Amniotic stem cell (primary cell): Measurements from ENCODE around the gene SRRT.

Experiments
- DNase-seq: peaks from one replicate; lab custom pipeline; 2025; lab: John Stamatoyannopoulos, UW

SRRT gene

DNA sequence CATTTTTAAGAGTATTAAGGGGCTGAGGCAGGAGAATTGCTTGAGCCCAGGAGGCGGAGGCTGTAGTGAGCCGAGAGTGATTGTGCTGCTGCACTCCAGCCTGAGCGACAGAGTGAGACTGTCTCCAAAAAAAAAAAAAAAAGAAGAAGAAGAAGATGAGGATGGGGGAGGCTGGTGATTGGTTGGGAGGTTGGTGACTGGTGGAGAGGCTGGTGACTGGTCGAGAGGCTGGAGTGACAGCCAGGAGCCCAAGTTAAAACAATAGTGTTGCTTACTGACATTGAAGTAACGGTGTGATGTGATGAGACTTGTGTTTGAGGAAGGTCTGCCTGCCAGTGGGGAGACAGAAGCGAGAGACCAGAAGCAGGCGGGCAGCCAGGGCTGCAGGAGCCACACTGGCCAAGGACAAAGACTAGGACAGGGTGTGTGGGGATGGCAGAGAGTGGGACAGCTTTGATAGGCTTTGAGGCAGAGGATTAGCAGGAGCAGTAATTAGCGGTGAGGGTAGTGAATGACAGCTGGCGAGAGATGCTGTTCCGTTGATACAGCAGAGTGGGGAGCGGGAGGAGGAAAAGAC lies 4.9 kb downstream of the SRRT start:
- DNase-seq = no peak

DNA sequence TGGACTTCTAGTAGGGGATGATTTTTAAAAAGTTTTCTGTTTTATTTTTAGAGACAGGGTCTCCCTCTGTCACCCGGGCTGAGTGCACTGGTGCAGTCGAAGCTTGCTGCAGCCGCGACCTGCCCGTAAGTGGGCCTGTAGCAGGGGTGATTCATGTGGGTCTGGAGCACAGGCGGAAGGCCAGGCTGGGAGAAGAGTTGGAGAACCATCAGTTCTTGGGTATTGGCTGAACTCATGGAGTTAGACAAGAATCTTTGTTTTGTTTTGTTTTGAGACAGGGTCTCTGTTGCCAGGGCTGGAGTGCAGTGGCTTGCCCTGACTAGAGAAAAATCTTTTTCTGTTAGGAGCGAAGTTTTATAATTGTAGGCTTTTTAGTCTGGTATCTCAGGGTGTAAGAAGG lies 5.7 kb downstream of the SRRT start:
- DNase-seq = no peak

DNA sequence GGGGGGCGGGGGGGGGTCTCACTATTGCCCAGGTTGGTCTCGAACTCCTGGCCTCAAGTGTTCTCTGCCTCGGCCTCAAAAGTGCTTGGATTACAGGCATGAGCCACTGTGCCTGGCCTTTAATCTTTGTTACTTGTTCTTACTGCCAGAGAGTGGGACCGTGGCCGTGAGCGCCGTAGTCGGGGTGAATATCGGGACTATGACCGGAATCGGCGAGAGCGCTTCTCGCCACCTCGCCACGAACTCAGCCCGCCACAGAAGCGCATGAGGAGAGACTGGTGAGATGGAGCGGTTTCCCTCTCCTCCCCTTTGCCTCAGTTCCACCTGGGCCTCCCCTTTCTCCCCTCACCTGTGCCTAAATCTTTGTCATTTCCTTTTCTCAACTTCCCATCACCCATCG lies 6.2 kb downstream of the SRRT start:
- no peak for DNase-seq

DNA sequence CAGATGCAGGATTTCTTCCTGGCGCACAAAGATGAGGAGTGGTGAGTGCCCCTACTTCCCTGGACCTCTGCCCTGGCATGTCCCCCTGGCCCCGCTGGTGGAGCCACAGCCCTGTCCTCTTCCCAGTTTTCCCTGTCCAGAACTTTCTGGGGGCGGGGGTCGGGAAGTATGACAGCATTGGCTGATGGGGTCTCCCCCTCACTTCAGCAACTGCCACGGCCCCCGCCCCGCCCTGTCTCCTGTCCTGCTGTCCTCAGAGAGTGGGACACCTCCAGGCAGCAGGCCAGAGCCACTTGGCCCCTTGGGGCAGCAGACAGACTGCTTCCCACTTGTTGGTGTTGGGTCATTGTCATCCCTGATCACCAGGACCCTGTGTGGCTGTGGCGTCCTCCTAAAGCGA lies 7.3 kb downstream of the SRRT start:
- DNase-seq = no peak

DNA sequence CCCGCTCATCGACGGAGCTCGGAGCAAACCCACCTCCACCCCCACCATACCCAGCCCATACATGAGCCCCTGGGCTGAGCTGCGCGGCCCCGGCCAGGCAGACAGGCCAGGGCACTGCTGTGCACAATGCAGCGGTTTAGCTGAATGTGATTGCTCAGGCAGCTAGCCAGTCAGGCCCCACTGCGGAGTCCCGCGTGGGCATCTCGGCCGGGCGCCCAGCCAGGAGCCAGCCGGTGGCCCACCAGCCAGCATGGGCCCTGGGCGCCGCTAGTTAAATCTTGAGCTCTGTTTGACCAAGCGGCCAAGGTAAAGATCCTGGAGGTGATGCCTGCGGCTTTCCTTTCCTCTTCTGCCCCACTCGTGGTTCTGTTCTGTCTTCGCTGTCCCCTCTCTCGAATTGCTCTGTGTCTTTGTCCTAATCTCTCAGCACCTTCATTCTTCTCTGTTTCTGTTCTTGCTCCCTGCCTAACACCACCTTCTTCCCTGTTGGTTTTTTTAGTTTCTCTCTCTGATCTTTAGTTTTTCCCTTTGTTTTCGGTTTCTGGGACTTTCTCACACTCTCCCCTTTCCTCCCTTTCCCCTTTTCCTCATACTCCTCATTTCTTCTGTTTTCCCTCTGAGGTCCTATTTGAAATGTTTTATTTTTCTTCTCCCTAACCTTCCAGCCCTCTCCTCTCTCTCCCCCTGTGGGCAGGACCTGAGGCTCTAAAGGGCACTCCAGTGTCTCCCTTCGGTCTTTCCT lies 8.1 kb downstream of the SRRT start:
- no peak for DNase-seq

DNA sequence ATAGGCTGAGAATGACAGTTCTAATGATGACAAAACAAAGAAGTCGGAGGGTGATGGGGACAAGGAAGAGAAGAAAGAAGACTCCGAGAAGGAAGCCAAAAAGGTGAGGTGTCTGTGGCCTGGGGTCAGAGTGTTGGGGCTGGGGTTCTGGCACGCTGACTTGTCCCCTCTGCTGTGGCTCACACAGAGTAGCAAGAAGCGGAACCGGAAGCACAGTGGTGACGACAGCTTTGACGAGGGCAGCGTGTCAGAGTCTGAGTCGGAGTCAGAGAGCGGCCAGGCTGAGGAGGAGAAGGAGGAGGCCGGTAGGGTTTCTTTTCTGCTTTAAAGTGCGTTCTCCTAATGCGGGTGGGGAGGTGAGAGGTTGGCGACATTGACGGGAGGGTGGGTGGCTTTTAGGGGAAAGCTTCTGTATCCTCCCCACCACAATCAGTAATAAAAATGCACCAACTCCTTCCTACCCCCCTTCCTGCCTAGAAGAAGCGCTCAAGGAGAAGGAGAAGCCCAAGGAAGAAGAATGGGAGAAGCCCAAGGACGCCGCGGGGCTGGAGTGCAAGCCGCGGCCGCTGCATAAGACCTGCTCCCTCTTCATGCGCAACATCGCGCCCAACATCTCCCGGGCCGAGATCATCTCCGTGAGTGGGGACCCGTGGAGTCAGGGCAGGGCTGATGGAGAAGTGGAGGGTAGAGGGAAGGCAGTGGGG lies 10.0 kb downstream of the SRRT start:
- no peak for DNase-seq

DNA sequence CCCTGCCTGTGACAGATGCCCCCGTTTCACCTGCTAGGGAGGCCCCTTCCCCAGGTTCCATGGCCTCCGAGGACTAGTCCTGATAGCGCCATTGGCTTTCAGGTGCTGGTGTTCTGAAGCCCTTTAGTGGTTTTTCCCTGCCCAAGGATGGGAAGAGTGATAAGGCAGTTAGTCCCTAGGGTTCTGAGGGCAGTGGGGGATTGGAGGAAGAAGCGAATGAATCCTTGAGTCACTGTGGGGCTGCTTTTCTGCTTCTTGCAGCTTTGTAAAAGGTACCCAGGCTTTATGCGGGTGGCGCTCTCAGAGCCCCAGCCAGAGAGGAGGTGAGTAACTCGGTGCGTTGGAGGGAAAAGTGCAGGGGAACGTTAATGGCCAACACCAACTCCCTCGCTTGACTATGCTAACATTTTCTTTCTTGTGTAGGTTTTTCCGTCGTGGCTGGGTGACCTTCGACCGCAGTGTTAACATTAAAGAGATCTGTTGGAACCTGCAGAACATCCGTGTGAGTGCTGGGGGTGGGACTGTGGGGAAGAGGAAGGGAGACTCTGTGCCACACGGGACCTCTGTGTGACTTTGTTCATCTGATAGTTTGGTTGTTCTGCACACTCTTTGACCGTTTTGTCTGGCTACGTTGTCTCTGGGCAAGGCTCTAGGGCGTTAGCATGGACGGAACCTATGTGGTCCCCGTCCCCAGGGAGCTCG lies 10.7 kb downstream of the SRRT start:
- DNase-seq = no peak

DNA sequence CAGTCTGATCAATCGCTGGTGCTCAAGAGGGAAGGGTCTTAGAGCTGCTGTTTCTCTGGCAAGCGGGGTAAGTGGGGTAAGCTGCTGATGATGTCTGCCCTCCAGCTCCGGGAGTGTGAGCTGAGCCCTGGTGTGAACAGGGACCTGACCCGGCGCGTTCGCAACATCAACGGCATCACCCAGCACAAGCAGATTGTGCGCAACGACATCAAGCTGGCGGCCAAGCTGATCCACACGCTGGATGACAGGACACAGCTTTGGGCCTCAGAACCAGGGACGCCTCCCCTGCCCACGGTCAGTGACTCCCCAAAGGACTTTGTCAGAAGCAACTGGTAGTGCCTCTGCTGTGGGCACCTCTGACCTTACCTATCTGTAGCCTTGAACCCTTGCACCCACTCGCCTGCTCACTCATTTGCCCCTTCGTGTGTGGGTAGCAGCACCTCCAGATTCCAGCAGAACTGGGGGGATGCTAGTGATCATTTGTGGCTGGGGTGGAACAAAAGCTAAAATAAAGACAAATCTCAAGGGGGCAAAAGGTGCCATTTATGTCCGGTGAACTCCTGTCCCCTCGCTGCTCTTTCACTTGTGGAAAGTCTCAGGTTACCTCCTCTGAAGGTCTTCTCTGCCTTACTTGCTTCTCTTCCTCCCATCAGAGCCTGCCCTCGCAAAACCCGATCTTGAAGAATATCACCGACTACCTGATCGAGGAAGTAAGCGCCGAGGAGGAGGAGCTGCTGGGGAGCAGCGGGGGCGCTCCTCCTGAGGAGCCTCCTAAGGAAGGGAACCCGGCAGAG lies 11.4 kb downstream of the SRRT start:
- no peak for DNase-seq

DNA sequence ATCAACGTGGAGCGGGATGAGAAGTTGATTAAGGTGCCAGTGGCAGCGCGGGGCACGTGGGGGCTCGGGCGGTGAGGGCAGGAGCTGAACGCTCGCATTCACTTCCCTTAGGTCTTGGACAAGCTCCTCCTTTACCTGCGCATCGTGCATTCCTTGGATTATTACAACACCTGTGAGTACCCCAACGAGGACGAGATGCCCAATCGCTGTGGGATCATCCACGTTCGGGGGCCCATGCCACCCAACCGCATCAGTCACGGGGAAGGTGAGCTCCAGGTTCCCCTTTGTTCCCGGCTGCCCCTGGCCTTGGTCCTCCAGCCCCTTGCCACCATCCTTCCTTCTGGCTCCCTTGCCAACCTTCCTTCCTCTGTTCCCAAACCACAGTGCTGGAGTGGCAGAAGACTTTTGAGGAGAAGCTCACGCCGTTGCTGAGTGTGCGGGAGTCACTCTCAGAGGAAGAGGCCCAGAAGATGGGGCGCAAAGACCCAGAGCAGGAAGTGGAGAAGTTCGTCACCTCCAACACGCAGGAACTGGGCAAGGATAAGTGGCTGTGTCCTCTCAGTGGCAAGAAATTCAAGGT lies 12.1 kb downstream of the SRRT start:
- no peak for DNase-seq

DNA sequence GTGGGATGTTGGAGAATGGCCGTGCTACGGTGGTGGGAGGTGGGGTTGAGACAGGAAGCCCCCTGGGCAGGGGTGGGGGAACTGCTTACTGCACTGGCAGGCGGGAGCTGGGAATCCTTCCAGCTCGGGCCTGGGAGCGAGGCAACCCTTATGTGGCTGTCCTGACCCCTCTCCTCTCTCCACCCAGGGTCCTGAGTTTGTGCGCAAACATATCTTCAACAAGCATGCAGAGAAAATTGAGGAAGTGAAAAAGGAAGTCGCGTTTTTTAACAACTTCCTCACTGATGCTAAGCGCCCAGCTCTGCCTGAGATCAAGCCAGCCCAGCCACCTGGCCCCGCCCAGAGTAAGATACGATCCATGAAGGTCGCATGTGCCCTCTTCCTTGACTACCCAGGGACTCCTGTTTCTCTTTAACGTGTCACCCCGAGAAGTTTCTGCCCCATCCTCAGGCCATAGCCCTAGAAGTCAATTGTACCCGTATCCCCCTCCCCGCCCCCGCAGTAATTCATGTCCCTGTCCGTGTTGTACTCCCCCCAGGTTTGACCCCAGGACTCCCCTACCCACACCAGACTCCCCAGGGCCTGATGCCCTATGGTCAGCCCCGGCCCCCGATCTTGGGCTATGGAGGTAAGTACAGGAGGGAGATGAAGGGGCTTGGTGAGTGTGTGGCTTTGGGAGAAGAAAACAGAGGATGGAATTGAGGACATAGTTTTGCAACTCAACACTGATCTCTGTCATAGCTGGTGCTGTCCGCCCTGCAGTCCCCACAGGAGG lies 12.8 kb downstream of the SRRT start:
- DNase-seq = no peak

DNA sequence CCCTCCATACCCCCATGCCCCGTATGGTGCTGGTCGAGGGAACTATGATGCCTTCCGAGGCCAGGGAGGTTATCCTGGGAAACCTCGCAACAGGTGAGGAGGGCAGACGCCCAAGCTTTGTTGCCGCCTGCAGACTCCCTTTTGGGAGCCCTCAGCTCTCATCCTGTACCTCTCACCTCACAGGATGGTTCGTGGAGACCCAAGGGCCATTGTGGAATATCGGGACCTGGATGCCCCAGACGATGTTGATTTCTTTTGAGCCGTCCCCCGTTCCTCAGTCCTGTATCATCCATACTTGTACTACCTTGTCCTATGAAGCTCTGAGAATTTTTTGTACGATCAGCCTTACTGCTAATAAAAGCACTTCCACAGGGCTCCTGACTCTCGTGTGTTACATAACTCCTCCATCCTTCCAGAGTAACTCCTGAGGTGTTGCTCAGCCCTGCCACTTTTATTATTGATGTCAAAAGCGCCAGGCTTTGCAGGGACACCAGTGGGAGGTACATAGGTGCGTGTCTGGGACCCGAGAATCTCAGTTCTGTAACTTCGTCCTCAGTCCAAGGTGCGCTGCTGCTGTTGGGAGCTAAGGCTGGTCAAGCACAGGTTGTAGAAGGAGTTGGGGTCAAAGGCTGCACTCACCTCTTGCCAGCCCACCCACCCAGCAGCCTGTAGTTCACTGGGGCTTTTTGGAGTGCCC lies 13.5 kb downstream of the SRRT start:
- DNase-seq = no peak

DNA sequence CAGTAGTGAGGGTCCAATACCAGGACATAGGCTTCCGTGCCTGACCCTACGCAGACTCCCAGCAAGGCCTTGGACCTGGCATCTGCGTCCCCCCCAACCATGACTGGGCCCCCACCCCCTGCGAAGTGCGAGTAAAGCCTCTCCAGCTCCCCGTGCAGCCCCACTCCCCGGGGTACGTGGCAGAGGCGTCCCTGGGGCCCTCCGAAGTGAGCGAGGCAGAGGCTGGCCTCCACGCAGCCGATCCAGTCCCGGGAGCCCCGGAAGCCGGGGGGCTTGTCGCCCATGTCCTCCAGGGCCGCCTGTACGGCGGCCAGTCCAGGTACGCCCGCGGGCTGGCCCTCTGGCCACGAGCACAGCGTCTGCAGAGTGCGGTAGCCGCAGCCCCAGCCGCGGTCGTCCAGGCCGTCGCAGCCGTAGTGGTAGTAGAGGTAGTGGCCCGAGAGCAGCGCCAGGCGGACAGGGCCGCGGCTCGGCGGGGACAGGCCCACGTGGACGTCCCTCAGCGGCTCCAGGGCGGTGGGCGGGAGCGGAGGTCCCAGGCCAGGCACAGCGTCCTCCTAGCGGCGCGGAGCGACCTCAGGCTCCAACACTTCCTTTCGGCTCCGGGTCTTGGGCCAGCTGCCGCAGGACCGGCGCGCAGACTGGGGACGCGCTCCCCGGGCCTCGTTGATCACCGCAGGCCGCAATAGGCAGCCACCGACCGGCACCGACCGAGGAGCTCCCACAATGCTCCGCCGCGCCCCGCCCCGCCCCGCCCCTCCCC lies 14.3 kb downstream of the SRRT start, which contains the start of gene UFSP1:
UFSP1 (minus strand) TSS at position 728 of the 763 bp plus-strand sequence; CDS start at position 284, 444 bp downstream.
- no peak for DNase-seq

DNA sequence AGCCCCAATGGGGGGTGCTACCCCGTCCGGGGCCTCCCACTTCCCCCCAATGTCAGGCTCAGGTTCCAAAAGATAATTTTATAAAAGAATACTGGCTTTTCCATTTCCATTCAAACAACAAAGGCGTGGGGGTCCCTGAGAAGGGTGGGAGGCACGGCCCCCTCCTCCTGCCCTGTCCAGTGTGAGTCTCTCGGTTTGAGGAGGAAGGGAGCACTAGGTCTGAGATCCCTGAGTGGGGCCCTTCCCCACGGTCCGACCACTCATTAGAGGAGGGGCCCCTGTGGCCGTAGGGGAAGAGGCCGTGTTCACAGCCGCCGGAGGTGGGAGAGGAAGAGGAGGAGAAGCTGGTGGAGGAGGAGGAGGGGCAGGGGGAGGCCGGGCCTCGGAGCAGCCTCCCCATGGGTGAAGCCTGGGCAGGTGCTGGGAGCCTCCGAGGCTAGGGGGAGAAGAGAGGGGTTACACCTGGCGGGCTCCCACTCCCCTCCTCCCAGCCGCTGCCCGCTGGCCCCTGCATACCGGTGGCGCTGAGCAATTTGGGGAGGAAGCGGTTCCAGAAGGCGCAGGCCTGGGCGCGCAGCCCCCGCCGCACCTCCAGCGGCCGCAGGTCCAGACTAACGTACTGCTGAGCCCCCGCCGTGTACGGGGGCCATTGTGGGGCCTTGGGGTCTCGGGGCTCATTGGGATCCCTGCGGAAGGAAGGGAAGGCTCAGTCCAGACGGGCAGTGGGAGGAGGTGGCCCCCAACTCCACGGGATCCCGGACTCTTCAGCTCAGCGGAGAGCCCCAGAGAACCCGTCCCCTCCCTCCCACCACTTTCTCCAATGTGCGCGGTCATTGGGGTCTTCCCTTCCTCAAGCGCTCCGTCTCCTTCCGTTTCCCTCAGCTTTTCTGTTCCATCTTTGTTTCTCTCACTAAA lies 16.0 kb downstream of the SRRT start:
- DNase-seq = no peak

DNA sequence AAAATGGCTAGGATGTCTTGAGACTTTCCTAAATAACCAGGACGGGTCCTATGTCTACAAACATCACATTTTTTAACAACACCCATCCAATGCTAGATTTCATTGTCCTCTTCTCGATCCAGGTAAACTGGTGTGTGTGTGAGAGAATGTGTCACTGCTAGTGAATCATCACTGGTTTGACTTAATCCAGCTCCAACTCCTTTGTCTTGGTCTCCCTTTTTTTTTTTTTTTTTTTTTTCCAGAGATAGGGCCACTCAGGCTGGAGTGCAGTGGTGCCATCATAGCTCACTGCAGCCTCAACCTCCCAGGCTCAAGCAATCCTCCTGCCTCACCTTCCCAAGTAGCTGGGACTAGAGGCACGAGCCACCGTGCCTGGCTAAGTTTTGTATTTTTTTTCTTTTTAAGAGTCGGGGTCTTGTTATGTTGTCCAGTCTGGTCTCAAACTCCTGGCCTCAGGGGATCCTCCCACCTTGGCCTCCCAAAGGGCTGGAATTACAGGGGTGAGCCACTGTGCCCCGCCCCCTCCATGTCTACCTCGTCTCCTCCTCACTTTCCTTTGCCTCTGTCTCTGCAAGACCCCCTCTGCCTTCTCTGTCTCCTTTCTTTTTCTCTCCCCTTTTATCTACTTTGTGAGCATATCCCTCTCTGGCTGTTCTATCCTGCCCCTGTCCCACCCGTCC lies 16.8 kb downstream of the SRRT start:
- DNase-seq = no peak

DNA sequence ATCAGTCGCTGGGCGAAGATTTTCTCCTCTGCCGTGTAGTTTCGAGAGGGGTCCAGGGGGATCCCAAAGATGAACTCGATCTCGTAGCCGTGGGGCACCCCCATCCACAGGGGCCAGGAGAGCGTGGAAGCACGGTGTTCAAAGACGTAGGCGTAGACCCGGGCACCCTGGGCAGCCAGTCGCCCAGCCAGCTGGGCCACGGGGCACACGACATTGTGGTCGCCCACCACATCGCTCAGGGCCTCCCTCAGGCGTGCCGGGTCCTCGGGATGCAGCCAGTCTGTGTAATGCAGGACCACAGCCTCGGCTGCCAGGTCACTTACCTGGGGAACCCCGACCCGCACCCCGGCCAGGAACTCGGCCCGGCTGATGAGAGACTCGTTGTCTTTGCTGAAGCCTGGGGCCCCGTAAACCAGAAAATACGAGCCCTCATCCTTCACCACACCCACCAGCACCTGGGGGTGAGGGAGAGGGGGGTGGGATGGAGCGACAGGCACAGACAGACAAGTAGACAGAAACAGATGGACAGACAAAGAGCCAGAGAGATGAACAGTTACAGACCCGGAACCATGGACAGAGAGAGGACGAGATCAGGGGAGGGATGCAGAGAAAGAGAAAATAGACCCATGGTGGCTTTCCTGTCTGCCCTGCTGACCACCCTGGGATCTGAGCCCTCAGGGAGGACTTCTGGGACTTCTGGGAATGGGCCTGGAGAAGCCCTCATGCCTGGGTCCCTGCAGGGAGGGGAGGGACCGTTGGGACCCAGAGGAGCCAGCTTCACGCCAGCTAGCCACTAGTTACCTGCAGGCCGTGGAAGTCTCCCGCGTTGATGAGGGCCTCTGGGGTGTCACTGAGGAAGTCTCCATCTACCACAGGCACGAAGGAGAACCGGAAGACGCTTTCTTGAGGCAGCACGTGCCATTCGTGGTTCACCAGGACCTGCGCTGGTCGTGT lies 17.7 kb downstream of the SRRT start:
- DNase-seq = no peak

DNA sequence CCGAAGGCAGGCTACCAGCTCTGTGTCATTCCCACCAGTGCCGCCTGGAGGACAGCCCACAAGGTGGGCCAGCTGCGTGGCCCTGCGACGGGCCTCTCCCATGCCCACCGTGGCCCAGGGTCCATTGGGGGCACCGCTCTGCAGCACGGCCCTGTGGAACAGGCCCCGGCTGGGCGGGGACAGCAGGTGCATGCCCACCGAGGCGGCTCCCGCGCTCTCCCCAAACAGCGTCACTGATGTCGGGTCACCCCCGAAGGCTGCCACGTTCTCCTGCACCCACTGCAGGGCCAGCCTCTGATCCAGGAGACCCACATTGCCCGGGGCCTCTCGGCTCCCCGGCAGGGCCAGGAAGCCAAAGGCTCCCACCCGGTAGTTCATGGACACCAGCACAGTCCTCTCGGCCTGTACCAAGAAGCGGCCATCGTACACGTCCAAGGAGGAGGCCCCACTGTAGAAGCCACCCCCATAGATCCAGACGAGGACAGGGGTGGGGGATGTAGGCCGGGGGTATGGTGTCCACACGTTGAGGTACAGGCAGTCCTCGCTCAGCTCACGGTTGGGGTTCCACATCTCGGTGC lies 18.5 kb downstream of the SRRT start:
- no peak for DNase-seq
